Measurements from ENCODE around the gene HOXB6.

Gene HOXB6

DNA sequence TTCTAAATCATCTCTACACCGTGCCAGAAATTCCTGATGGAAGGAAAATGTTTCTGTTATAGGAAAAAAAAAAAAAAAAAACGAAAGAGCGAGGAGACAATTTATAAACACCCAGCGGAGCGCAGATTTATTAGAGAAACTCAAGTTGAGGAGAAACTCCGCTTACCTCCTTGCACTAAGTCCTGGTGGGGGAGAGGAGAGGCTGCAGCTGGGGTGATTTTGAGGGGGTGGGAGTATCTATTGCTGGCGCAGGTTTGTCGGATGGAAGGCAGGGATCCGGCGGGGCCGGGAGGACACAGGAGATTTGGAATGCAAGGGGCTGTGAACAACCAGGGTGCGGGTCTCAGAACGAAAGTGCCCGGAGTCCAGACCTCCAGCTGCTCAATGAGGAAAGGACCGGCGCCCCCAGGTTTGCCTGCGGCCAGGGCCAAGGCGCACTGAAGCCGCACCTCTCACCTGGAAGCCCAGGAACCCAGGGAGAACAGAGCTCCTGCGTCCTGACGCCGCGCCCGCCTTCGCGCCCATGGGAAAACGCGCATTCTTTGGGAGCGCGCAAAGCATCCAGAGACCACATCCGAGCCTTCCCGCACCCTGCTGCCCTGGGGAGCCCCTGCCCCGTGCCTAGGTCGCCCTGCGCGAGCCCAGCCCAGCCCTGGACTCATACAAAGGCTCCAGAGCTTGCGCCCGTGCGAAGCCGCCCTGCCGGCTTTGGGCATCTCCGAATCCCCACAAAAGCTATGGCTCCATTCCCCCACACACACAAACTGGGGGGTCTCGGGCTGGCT is 12.9 kb upstream of the HOXB6 start:
- TF ChIP-seq CTCF (IDR thresholded peaks at IDR 0.05; ENCODE audit: low read depth, low read length, missing control alignments) = no peak
- DNase-seq (ENCODE audit: low read depth) = no peak
- H3K4me3 ChIP-seq (ENCODE audit: low read depth, low read length) = no peak overlapping the region
- in situ Hi-C loops (cut with HindIII; ENCODE audit: low sequenced_read_pairs) = no loop called here

DNA sequence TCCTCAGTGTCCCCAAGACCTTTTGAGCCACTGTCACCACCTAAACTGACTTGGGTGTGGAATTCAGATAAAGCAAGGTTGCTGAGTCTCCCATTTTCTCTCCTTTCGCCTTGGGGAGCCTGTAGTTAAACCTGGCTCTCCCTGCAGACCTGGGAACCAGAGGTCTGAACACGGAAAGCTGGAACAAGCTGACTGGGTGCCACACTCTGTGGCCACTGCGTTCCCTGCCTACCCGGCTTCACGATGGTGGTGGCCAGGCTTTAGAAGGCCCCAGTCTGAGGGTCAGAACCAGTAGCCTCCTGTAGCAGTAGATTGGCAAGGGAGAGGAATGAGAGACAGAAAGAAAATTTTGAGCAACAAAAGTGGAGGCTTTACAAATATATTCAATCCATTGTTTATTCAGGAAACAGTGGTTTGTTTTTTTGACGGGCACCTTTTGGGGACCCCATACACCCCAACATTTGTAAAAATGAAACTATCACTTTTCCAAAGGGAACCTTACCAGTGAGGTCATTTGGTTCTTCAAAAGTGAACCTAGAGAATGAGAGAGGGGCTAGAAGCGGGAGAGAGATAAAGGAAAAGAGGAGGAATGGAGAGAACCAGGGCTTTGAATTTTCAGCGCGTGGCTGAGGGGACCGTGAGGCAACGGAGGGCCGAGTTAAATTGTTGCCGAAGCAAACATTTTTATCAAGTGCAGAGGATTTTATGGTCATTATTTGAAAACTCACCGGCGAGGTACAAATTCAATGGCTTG is 12.1 kb upstream of the HOXB6 start:
- TF ChIP-seq CTCF (IDR thresholded peaks at IDR 0.05; ENCODE audit: low read depth, low read length, missing control alignments) = no peak
- DNase-seq (ENCODE audit: low read depth) = no peak
- in situ Hi-C loops (cut with HindIII; ENCODE audit: low sequenced_read_pairs) = no loop called here
- no peak overlapping the region for H3K4me3 ChIP-seq (ENCODE audit: low read depth, low read length)

DNA sequence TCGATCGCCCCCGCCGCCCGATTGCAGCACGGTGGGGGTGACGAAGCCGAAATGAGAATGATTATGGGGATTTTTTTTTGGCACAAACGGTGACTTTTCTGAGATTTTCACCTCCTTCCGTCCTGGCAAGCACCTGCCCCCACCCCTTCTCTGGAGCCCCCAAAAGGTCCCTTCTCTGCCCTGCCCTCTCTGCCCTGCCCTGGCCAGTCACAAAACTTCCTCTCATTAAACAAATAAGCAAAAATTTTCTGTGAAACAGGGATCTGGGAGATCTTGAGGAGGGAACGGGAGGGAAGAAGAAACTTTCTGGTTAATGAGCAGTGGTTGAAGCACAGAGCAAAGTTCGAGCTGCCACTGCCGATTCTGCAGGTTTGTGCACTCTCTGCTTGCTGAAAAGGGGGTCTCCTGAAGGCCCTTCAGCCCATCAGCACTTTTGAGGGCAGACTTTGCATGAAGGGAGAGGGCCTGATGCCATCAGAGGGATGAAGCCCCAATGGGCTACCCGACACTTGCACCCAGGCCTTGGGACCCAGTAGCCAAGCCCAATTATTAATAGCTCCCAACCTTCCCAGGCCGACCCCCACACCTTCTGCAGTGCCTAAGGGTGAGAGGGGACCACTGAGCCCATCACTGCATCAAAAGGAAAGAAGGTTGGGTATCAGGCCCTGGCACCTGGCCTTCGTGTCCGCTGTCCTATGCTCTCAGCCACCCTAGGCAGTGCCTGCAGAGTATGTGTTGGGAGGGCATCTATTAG is 11.4 kb upstream of the HOXB6 start:
- in situ Hi-C loops (cut with HindIII; ENCODE audit: low sequenced_read_pairs) = no loop called here
- no peak overlapping the region for H3K4me3 ChIP-seq (ENCODE audit: low read depth, low read length)
- TF ChIP-seq CTCF (IDR thresholded peaks at IDR 0.05; ENCODE audit: low read depth, low read length, missing control alignments) = no peak
- DNase-seq (ENCODE audit: low read depth) = no peak

- in situ Hi-C loops (cut with HindIII; ENCODE audit: low sequenced_read_pairs) = no loop called here
- TF ChIP-seq CTCF (IDR thresholded peaks at IDR 0.05; ENCODE audit: low read depth, low read length, missing control alignments) = no peak
- no peak for DNase-seq (ENCODE audit: low read depth)
- H3K4me3 ChIP-seq (ENCODE audit: low read depth, low read length) = no peak within 1 kb of the TSS
These were observed 10.5 kb upstream of the HOXB6 start, which contains the start of gene HOXB8 for GRCh38 chr17:48615047-48615962. Gene HOXB8 (minus strand): TSS chr17:48615292. CDS start chr17:48614704, 588 bp downstream.

DNA sequence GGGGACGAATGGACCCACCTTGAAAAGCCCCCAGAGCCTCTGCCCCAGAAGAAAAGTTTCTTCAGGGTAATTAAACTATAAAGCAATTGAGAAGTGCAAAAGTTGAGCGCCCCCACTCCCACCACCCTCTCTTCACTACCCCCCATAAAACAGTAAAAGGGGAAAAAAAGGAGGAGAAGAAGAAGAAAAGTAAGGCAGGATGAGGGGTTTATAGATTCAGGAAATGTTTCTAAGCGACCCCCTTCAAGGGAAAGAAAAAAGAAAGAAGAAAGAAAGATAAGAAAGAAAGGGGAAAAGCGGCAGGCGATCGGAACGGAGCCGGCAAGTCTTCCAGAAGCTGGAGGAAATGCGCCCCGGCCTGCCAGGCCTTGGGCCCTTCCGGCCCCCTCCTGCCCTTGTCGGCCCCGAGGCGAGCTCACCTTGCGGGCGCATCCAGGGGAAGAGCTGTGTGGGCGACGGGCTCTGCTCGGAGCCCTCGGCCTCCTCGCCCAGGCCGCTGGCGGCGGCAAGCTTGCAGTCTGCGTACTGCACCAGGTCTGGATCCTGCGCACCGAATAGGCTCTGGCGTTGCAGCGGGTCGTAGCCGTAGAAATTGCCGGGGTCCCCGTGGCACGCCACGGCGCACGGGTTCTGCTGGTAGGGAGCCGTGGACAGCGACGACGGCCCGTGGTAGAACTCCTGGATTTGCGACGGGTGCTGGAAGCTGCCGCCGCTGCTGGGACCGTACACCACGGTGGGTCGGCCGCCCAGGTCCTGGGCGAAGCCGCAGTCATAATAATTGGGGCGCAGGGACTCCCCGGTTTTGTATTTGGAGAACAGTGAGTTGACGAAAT is 9.3 kb upstream of the HOXB6 start:
- no peak for DNase-seq (ENCODE audit: low read depth)
- H3K4me3 ChIP-seq (ENCODE audit: low read depth, low read length) = no peak overlapping the region
- no peak for TF ChIP-seq CTCF (IDR thresholded peaks at IDR 0.05; ENCODE audit: low read depth, low read length, missing control alignments)
- in situ Hi-C loops (cut with HindIII; ENCODE audit: low sequenced_read_pairs) = no loop called here
